Measurements from ENCODE around the gene LRRC4C.

LRRC4C gene

DNA sequence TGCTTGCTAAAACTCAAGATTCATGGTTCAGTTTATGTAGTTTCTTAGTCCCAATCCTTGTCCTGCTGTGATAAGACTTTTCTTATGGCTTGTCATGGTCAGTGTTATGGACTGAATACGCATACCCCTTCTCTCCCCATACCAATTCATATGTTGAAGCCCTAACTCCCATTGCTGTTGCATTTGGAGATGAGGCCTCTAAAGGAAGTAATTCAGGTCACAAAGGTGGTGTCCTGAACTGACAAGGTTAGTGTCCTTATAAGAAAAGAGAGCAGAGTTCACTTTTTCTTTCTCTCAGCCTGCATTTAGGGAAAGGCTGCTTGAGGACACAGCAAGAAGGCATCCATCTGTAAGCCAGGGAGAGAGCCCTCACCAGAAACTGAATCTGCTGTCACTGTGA is 618.2 kb downstream of the LRRC4C start:
- Histone ChIP-seq H3K36me3 (ENCODE audit: control insufficient read depth, low read depth, low read length) (no peaks in the 10 kb centered on the region), H3K9me3 (ENCODE audit: control insufficient read depth, low read depth, low read length) (no peaks in the 10 kb centered on the region), H3K9ac (ENCODE audit: low read length) (no peak overlapping the region), H3K27me3 (ENCODE audit: control insufficient read depth, insufficient read depth, low read length) (no peaks in the 10 kb centered on the region), H3K4me3 (ENCODE audit: low read length) (no peak overlapping the region), H3K27ac (ENCODE audit: low read length) (no peak overlapping the region), H3K4me1 (ENCODE audit: control insufficient read depth, low read depth, low read length) (peaks cover 23% of the 10 kb centered on the region)

DNA sequence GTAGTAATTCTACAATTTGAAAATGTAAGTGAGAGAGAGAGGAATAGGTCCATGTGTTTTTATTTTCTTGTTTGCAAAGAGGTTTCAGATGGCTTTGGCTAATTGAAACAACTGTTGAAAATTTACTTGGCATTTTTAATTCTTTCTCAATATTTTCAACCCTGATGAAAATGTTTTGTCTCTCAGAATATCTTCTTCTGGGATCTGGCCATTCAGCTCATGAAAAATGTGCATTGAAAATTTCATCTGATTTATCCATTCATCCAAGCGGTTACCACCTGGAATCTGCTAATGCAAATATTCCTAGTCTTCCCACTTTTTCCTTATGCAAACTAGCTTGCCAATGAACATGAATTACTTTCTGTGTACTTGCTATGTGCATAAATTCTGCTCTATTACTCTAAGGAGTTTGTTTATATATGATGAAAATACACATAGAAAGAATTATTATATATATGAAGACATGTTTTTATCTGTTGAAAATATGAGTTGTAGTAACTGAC is 621.2 kb downstream of the LRRC4C start:
- no peak overlapping the region for H3K4me3 ChIP-seq (ENCODE audit: low read length)
- H3K27ac ChIP-seq (ENCODE audit: low read length): no peak overlapping the region
- no peak overlapping the region for H3K9ac ChIP-seq (ENCODE audit: low read length)
- H3K9me3 ChIP-seq (ENCODE audit: control insufficient read depth, low read depth, low read length): no peaks in the 10 kb centered on the region
- H3K27me3 ChIP-seq (ENCODE audit: control insufficient read depth, insufficient read depth, low read length): no peaks in the 10 kb centered on the region
- peaks cover 17% of the 10 kb centered on the region for H3K4me1 ChIP-seq (ENCODE audit: control insufficient read depth, low read depth, low read length)
- H3K36me3 ChIP-seq (ENCODE audit: control insufficient read depth, low read depth, low read length): no peaks in the 10 kb centered on the region

DNA sequence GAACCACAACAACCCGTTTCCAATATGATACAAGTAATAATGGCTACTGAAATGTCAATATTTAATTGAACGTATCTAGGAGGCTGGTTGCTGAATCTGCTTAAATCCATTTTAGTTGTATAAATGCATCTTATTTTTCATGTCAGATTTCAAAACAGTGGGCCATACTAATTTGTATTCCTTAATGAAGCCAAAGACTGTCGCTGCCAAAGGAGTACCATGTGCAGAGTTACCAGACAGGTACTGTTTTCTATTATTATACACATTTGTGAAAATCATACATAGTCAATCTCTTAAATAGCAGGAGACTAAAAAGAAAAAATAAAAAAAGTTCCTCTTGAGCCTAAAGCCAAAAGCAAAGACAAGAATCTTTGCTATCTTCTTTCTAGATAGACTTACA is 632.3 kb downstream of the LRRC4C start:
- H3K27ac ChIP-seq (ENCODE audit: low read length): no peak overlapping the region
- no peaks in the 10 kb centered on the region for H3K27me3 ChIP-seq (ENCODE audit: control insufficient read depth, insufficient read depth, low read length)
- H3K9ac ChIP-seq (ENCODE audit: low read length): no peak overlapping the region

DNA sequence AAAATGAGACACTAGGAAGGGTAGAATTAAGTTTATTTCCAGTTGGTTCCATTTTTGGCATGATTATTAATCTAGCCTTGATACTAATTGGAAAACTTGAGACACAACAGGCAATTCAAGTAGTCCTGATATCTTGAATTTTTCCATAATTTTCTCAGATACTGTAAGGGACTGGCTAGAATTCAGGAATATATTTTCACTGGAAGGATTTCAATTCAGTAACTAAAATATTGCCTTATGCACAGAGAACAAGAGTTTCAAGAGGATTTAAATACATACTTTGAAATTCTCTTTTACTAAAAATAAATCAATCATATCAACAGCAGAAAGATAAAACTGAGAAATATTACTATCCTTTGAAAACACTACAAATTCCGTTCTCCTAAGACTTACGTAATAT is 632.9 kb downstream of the LRRC4C start:
- no peak overlapping the region for H3K4me3 ChIP-seq (ENCODE audit: low read length)
- H3K9me3 ChIP-seq (ENCODE audit: control insufficient read depth, low read depth, low read length): no peaks in the 10 kb centered on the region
- no peaks in the 10 kb centered on the region for H3K27me3 ChIP-seq (ENCODE audit: control insufficient read depth, insufficient read depth, low read length)
- no peak overlapping the region for H3K9ac ChIP-seq (ENCODE audit: low read length)
- no peak overlapping the region for H3K27ac ChIP-seq (ENCODE audit: low read length)
- H3K4me1 ChIP-seq (ENCODE audit: control insufficient read depth, low read depth, low read length): no peaks in the 10 kb centered on the region
- no peaks in the 10 kb centered on the region for H3K36me3 ChIP-seq (ENCODE audit: control insufficient read depth, low read depth, low read length)

More for the DNA sequence above, 632.3 kb downstream of the LRRC4C start:
- no peaks in the 10 kb centered on the region for H3K36me3 ChIP-seq (ENCODE audit: control insufficient read depth, low read depth, low read length)
- H3K4me1 ChIP-seq (ENCODE audit: control insufficient read depth, low read depth, low read length): no peaks in the 10 kb centered on the region
- no peak overlapping the region for H3K4me3 ChIP-seq (ENCODE audit: low read length)
- no peaks in the 10 kb centered on the region for H3K9me3 ChIP-seq (ENCODE audit: control insufficient read depth, low read depth, low read length)

DNA sequence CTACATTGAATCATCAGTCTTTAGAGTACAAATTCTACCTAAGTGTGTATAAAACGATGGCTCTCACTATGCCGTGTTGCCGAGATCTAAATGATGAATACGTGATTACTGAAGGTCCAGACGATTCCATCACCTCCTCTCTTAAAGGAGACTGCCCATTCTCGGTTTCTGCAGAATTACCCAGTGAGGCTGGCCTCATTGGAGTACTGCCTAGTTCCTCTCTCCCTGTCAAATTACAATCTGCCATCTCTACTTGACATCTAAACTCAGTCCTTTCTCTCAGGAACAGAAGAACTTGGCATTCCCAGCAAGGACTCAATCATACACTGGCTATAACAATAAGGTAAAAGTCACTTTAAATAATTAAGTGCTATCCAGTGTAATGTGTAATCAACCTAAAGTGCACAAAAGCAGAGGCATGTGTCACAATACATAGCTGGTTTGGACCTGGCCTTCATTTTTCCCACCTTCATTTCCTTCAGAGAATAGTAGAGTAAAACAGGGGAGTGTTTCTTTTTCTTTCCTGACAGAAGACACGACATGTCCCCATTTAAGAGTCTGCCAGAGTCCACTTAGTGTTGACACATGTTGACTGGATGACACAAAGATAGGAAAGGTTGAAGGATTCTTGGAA is 634.1 kb downstream of the LRRC4C start:
- no peaks in the 10 kb centered on the region for H3K27me3 ChIP-seq (ENCODE audit: control insufficient read depth, insufficient read depth, low read length)
- no peak overlapping the region for H3K9ac ChIP-seq (ENCODE audit: low read length)
- no peaks in the 10 kb centered on the region for H3K9me3 ChIP-seq (ENCODE audit: control insufficient read depth, low read depth, low read length)
- H3K36me3 ChIP-seq (ENCODE audit: control insufficient read depth, low read depth, low read length): no peaks in the 10 kb centered on the region
- H3K27ac ChIP-seq (ENCODE audit: low read length): no peak overlapping the region
- H3K4me1 ChIP-seq (ENCODE audit: control insufficient read depth, low read depth, low read length): no peaks in the 10 kb centered on the region
- no peak overlapping the region for H3K4me3 ChIP-seq (ENCODE audit: low read length)

DNA sequence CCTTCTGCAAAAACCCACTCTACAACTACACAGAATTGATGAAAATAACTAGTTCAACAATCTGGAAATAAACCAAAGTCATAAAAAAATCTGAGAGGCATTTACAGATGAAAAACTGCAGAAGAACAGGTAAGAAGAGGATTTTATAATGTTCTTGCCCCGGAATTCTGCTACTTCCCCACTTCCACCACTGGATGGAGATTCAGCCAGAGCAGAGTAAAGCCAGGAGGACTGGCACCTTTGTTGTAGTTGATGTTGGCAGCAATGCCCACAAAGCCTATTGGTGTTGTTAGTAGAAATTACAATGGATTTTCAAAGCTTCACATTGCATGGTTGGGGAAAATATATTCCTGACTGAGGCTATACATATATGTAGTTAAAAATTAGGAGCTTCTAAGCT is 640.2 kb downstream of the LRRC4C start:
- Histone ChIP-seq H3K27me3 (ENCODE audit: control insufficient read depth, insufficient read depth, low read length) (no peaks in the 10 kb centered on the region), H3K4me3 (ENCODE audit: low read length) (no peak overlapping the region), H3K36me3 (ENCODE audit: control insufficient read depth, low read depth, low read length) (no peaks in the 10 kb centered on the region), H3K27ac (ENCODE audit: low read length) (no peak overlapping the region), H3K4me1 (ENCODE audit: control insufficient read depth, low read depth, low read length) (no peaks in the 10 kb centered on the region), H3K9me3 (ENCODE audit: control insufficient read depth, low read depth, low read length) (no peaks in the 10 kb centered on the region), H3K9ac (ENCODE audit: low read length) (no peak overlapping the region)

DNA sequence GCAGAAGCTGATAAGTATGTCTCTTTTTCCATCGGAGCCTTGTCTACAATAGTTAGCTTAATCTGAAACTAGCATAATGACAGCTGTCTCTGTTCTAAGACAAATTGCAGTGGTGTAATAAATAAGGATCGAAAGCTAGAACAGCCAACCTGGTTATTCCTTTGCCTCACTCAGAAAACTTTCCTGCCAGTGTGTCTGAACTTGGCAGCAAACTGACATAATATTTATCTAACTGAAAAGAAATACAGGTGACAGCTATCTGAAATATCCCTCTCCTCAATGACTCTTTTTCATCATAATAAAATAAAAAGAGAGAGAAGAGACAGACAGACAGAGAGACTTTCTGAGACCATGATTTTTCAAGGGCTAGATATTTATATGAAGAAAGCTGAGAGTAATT is 642.5 kb downstream of the LRRC4C start:
- H3K4me1 ChIP-seq (ENCODE audit: control insufficient read depth, low read depth, low read length): no peaks in the 10 kb centered on the region
- no peaks in the 10 kb centered on the region for H3K36me3 ChIP-seq (ENCODE audit: control insufficient read depth, low read depth, low read length)
- H3K27ac ChIP-seq (ENCODE audit: low read length): no peak overlapping the region
- no peaks in the 10 kb centered on the region for H3K27me3 ChIP-seq (ENCODE audit: control insufficient read depth, insufficient read depth, low read length)
- H3K4me3 ChIP-seq (ENCODE audit: low read length): no peak overlapping the region
- no peaks in the 10 kb centered on the region for H3K9me3 ChIP-seq (ENCODE audit: control insufficient read depth, low read depth, low read length)
- no peak overlapping the region for H3K9ac ChIP-seq (ENCODE audit: low read length)

DNA sequence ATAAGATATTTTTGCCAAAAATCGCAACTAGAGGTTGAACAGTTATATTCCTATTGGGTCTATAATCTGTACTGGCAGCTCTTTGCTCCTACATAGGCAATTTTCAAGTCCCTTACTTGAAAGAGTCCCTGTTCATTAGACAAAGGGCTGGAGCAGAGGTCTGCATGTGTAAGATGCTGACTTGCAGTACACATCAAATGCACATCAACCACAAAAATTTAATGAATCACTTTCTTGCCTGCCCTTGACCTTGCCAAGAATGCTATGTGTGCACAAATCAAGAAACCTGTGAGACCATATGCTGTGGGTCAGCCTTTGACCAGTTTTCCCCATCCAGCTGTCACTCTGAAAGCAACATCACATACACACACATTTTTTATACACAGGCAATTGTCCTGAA is 661.5 kb downstream of the LRRC4C start:
- Histone ChIP-seq H3K36me3 (ENCODE audit: control insufficient read depth, low read depth, low read length) (no peaks in the 10 kb centered on the region), H3K27ac (ENCODE audit: low read length) (no peak overlapping the region), H3K4me3 (ENCODE audit: low read length) (no peak overlapping the region), H3K4me1 (ENCODE audit: control insufficient read depth, low read depth, low read length) (no peaks in the 10 kb centered on the region), H3K9ac (ENCODE audit: low read length) (no peak overlapping the region), H3K27me3 (ENCODE audit: control insufficient read depth, insufficient read depth, low read length) (no peaks in the 10 kb centered on the region), H3K9me3 (ENCODE audit: control insufficient read depth, low read depth, low read length) (no peaks in the 10 kb centered on the region)

DNA sequence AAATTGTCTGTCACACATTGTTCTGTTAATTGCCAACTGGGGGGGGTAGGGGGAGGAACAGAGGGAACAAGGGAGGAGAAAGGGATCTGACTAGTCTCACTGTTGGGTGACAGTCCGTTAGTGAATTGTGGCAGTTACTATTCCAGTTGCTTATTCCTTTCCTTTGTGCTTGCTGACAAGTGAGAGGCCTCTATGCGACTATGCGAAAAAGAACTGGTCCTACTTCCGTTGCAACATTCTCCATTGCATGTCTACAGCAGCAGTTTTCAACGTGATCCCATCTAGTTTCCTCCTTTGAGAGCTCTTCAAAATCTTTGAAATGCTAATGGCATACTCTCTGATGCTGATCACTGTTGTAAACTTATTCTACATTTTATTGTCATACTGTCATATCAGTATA is 672.2 kb downstream of the LRRC4C start:
- peaks cover 3% of the 10 kb centered on the region for H3K4me1 ChIP-seq (ENCODE audit: control insufficient read depth, low read depth, low read length)
- no peaks in the 10 kb centered on the region for H3K9me3 ChIP-seq (ENCODE audit: control insufficient read depth, low read depth, low read length)
- no peak overlapping the region for H3K9ac ChIP-seq (ENCODE audit: low read length)
- no peak overlapping the region for H3K4me3 ChIP-seq (ENCODE audit: low read length)
- no peaks in the 10 kb centered on the region for H3K27me3 ChIP-seq (ENCODE audit: control insufficient read depth, insufficient read depth, low read length)
- no peaks in the 10 kb centered on the region for H3K36me3 ChIP-seq (ENCODE audit: control insufficient read depth, low read depth, low read length)
- H3K27ac ChIP-seq (ENCODE audit: low read length): no peak overlapping the region

DNA sequence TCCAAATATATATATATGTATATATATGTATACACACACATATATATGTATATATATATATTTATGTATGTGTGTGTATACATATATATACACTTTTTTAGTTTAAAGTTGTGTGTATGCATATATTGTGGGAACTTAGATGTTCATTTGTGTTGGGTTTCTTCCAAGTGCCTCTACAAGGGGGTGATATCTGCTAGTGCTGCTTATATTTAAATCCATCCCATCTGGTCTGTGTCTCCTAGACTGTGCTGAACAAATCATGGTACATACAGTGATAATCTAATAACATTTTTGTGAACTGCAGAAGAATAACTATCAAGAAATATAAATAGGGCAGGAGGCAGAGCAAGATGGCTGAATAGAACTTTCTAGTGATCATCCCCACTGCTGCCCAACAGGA is 696.4 kb downstream of the LRRC4C start:
- no peaks in the 10 kb centered on the region for H3K27me3 ChIP-seq (ENCODE audit: control insufficient read depth, insufficient read depth, low read length)
- no peak overlapping the region for H3K4me3 ChIP-seq (ENCODE audit: low read length)
- no peak overlapping the region for H3K9ac ChIP-seq (ENCODE audit: low read length)
- H3K36me3 ChIP-seq (ENCODE audit: control insufficient read depth, low read depth, low read length): no peaks in the 10 kb centered on the region
- no peak overlapping the region for H3K27ac ChIP-seq (ENCODE audit: low read length)
- H3K4me1 ChIP-seq (ENCODE audit: control insufficient read depth, low read depth, low read length): no peaks in the 10 kb centered on the region
- no peaks in the 10 kb centered on the region for H3K9me3 ChIP-seq (ENCODE audit: control insufficient read depth, low read depth, low read length)

DNA sequence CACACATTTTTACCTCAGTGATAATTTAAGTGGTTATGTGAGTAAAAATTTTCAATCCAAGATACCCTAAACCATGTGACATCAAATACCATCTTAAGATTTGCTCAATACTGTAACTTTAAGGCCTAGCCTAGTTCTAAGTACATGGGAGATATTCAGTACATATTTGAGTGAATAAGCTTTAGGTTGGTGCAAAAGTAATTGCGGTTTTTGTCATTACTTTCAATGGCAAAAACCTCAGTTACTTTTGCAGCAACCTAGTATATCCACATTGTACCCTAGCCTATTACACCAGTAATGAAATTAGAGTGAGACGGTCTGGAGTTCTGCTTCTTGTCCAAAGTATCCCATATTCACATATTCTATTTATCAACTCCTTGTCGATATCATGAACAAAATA is 700.1 kb downstream of the LRRC4C start:
- no peaks in the 10 kb centered on the region for H3K9me3 ChIP-seq (ENCODE audit: control insufficient read depth, low read depth, low read length)
- no peak overlapping the region for H3K27ac ChIP-seq (ENCODE audit: low read length)
- H3K27me3 ChIP-seq (ENCODE audit: control insufficient read depth, insufficient read depth, low read length): no peaks in the 10 kb centered on the region
- no peak overlapping the region for H3K9ac ChIP-seq (ENCODE audit: low read length)
- no peaks in the 10 kb centered on the region for H3K4me1 ChIP-seq (ENCODE audit: control insufficient read depth, low read depth, low read length)
- no peak overlapping the region for H3K4me3 ChIP-seq (ENCODE audit: low read length)
- no peaks in the 10 kb centered on the region for H3K36me3 ChIP-seq (ENCODE audit: control insufficient read depth, low read depth, low read length)

DNA sequence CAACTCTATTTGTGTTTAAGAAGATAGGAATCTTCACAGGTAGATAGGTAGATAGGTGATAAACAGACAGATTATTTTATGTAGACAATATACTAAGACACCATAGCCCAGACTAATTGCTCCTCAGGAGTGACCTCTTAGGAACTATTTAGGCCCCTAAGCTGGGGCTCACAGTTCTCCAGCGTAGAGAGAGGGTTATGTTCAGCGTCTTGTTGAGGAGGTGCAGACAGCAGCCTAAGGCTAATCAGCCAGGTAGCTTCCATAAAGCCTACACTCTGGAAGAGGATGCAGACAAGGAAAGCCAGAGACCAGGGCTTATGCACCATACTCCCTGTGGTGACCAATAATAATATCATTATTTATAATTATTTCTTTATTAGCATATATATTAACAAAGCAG is 705.2 kb downstream of the LRRC4C start:
- no peaks in the 10 kb centered on the region for H3K9me3 ChIP-seq (ENCODE audit: control insufficient read depth, low read depth, low read length)
- H3K9ac ChIP-seq (ENCODE audit: low read length): no peak overlapping the region
- no peaks in the 10 kb centered on the region for H3K4me1 ChIP-seq (ENCODE audit: control insufficient read depth, low read depth, low read length)
- no peaks in the 10 kb centered on the region for H3K27me3 ChIP-seq (ENCODE audit: control insufficient read depth, insufficient read depth, low read length)
- no peak overlapping the region for H3K27ac ChIP-seq (ENCODE audit: low read length)
- no peaks in the 10 kb centered on the region for H3K36me3 ChIP-seq (ENCODE audit: control insufficient read depth, low read depth, low read length)
- no peak overlapping the region for H3K4me3 ChIP-seq (ENCODE audit: low read length)

All from iPS-18a (cell line).